Measurements from ENCODE around the gene ALKBH6.
"Not testable (repeated sequence)": the region's sequence is repeated elsewhere in the genome, so short reads cannot be mapped to it uniquely, and the experiment has no call there.

The ALKBH6 gene

DNA sequence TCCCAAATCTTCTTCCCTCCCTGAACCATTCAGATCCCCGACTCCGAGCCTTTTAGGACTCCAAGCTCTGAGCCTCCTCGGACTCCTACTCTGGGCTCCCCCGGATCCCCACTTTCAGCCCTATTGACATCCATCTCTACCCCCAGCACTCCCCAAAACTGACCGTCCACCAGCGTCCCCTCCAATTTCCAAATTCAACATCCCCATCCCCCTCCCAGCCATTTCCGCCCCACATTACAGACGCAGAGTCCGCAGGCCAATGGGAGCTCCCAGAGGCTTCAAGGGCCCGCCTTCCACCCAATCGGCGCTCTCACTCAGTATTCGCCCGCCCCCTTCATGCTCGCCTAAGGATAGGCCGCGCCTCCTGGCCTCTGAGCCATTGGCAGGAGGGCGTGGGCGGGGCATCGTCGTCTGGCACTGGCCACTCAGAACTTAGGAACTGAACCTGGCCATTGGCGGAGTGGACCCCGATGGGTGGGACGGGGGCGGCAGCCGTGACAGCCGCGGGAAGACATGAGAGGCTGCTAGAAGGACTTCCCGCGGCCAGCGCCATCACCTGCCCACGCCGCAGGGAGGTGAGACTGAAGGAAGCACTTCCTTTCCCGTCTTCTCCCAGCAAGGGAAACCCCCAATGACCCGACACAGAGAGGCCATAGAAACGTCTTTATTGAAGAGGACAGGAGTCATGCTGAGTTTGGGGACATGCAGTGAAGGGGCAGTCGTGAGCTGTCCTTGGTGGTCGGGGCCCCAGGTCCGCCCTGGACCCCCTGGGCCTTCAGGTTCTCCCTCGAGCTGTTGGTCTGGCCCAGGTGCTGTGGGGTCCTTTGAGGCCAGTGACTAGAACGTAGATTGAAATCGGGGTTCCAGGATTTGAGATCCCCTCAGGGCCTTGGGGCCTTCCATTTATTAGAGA, at the start of gene ALKBH6:
ALKBH6 (minus strand) TSS at position 202 of the 913 bp plus-strand sequence. CDS start 816 bp downstream, outside the sequence.
- peak; percentile 99 for DNase-seq

DNA sequence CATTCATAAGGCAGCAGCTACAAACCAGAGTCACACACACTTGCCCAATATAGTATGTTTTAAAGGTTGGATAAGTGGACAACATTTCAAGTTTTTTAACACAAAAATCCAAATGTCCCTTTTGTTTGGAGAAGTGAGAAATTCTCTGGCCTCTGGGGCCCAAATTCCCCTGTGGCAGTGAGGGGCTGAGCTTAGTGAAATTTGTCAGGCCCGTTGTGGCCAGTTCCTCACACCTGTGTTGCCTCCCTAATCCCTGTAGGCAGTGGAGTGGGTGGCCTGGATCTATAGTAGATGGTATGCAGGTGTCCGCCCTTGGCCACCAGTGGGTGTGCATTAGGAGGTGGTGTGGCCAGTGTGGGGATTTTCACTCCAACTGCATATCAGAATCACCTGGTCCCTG, 47.4 kb upstream of the ALKBH6 start:
- DNase-seq: no peak

GRCh38 chr19:36060430-36060829, 46.4 kb upstream of the ALKBH6 start:
- peak; percentile 36 for DNase-seq

DNA sequence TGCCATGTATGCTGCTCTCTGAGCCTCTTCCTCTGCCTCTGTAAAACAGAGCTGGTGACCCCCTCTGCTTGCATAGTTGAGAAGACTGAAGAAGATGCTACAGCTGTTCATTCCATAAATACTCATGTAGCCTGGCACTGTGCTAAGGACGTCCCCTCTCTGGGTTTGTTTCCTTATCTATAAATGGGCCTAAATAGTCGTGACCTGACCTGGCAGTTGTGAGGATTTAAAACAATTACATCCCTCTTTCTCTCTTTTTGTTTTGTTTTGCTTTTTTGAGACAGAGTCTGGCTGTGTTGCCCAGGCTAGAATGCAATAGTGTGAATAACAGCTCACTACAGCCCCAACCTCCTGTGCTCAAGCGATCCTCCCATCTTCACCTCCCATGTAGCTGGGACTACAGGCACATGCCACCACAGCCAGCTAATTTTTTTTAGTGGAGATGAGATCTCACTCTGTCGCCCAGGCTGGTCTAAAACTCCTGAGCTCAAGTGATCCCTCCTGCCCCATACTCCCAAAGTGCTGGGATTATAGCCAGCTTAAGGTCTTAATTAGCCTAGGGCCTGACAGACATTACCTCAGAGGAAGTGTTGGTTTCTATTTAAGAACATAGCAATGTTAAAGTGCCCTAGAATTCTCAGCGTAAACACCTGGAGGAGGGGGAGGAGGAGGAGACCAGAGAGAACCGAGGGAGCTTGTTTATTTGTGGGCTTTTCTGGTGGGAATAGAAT, 45.3 kb upstream of the ALKBH6 start:
- no peak for DNase-seq

- no peak for DNase-seq
These were observed 44.6 kb upstream of the ALKBH6 start for GRCh38 chr19:36058481-36059179.

DNA sequence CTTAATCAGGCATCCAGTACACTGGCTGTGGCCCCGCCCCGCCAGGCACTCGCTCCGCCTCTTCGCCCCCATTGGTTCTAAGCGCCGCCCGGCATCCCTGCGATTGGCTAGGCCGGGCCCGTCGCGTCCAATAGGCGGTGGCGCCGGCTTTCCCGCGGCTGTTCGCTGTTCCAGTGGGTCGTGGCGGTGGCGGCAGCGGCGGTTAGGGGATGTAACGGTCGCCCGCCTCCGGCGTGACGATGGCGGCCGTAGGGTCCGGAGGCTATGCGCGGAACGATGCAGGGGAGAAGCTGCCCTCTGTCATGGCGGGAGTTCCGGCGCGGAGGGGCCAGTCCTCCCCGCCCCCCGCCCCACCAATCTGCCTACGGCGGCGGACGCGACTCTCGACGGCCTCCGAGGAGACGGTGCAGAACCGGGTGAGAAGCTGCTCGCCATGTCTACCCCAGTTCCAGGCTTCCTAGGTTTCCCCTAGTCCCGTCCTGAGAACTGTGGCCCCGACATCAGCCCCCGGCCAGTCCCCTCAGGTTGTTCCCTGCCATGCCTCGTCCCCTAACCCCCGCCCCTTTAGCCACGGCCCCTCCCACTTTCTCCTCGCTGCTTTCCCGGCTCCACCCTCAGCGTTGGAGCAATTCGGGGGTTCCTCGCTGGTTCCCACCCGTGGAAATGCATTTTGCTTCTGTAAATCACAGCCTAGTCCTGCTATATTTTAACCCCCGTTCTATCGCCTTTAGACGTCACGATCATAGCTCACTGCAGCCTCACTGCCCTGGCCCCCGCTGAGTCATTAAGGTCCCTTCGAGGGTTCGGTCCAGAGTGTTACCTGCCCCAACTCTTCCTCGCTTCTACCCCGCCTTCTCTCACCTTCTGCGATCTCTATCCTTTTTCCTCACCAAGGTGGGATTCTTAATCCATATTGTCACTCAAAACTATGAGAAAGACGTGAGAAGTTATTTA, 41.0 kb upstream of the ALKBH6 start, which contains the start of gene WDR62:
WDR62 (plus strand) TSS at position 165 of the 954 bp plus-strand sequence; CDS start at position 240, 75 bp downstream.
- peak; percentile 94 for DNase-seq

DNA sequence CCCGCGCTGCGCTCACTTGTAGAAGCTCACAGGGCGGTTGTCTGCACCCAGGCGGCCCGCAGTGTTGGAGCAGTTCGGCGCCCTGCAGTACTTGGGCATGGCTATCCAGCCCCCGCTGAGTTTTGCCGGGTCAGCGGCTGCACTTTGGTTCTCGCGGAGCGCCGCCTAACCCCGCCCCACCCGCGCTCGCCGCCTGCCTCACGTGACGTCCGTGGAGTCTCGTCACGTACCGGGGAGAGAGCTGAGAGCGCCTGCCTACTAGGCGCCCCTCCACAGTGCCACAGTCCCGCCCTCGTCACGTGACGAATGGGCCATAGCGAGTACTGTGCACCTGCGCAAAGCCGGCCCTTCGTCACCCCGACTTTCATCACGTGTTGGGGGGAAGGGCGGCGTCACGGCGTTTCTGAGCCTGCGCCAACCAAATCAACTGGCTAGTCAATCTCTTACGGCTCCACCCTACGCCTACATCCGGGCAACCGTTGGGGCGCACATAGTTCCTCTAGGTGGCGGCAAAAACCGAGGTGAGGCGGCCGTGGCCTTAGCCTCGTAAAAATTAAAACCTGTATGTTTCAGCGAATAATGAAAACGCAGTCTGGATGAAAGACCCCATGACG, 40.2 kb upstream of the ALKBH6 start, which contains the start of gene THAP8:
THAP8 (minus strand) TSS at position 167 of the 614 bp plus-strand sequence; CDS start at position 99, 68 bp downstream.
- DNase-seq: peak; percentile 99

DNA sequence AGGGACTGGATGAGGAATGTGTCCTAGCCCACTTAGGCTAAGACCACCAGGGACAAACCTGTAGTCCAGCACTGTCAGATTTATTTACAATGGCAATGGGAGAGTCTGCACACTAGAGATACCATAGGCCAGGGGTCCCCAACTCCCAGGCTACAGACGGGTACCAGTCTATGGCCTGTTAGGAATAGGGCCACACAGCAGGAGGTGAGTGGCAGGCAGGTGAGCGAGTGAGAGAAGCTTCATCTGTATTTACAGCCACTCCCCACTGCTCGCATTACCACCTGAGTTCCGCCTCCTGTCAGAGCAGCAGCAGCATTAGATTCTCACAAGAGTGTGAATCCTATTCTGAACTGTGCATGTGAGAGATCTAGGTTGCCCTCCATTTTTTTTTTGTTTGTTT, 37.6 kb upstream of the ALKBH6 start:
- no peak for DNase-seq

- no peak for DNase-seq
These were observed 37.2 kb upstream of the ALKBH6 start for GRCh38 chr19:36051236-36051635.

DNA sequence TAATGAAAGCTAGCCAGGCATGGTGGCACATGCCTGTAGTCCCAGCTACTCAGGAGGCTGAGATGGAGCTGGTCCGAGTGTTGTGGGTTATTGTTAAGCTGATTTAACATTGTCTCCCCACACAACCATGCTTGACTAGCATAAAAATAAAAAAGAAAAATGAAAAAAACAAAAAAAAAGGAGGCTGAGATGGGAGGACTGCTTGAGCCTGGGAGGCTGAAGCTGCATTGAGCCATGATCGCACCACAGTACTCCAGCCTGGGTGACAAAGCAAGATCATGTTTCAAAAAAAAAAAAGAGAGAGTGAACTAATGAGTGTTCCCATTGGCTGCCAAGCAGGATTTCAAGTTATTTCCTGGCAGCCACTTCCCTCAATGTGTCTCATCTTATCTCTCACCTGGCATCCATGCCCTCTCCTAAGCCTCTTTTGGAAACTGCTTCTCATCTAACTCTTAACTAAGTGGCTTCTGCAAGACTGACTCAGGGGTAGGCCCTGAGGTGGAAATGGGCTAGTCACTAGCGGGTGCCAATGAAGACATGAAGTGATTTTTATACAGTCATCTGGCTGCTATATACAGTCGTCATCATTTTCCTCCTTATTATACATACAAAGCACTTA, 35.2 kb upstream of the ALKBH6 start:
- DNase-seq: peak; percentile 28

- no peak for DNase-seq
These were observed 33.8 kb upstream of the ALKBH6 start for GRCh38 chr19:36047835-36048234.

- no peak for DNase-seq
These were observed 32.5 kb upstream of the ALKBH6 start for GRCh38 chr19:36046443-36047050.

DNA sequence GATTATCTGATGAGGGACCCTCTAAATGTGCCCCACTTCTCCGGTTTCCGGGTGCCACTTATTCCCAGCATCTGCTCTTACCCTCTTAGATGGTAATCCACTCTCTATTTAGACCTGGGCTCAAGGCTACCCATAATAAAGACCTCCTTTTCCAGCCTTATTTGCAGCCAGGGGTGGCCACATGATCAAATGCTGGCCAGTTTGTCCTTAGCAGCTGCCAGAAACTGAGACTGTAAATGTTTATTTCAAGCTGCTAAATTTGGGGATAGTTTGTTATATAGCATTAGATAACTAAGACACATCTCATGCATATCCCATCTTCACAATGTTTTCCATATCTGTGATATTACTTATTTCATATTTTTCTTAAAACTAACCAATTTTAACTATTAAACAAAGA, 29.9 kb upstream of the ALKBH6 start:
- DNase-seq: no peak

DNA sequence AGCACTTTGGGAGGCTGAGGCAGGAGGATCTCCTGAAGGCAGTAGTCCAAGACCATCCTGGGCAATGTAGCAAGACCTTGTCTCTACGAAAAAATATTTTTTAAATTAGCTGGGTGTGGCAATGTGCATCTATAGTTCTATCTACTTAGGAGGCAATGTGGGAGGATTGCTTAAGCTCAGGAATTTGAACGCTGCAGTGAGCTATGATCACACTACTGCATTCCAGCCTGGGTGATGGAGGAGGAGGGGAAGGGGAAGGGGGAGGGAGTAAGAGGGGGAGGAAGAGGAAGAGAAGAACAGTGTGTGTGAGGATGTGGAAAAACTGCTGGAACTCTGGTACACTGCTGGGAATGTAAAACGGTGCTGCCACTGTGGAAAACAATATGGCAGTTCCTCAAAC, 27.8 kb upstream of the ALKBH6 start:
- no peak for DNase-seq

DNA sequence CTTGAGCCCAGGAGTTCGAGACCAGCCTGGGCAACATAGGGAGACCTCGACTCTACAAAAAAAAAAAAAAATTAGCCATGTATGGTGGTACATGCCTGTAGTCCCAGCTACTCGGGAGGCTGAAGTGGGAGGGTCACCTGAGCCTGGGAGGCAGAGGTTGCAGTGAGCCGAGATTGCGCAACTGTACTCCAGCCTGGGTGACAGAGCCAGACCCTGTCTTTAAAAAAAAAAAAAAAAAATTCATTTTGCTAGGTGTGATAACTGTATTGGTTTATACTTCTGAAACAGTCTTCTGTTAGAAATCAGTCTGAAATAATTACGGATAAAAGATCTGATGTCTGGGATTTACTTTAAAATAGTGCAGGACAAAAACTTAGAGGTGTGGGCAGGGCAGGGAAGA, 27.1 kb upstream of the ALKBH6 start:
- not testable (repeated sequence) for DNase-seq

DNA sequence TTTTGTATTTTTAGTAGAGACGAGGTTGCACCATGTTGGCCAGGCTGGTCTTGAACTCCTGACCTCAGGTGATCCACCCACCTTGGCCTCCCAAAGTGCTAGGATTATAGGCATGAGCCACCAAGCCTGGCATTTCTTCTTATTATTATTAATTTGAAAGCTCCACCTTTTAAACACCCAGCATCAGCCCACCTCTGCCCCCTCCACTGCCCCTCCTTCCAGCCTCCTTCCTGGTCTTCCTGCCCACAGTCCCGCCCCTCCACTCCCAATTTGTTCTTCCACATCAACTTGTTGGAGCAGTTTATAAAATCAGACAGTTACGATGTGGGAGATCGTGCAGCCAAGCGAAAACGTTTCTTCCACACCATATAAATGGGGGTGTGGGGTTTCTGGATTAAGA, 26.5 kb upstream of the ALKBH6 start:
- no peak for DNase-seq

- no peak for DNase-seq
These were observed 18.5 kb upstream of the ALKBH6 start, which contains the start of gene CLIP3 for GRCh38 chr19:36032251-36033104. CLIP3 (minus strand) TSS chr19:36032873; CDS start chr19:36032357, 516 bp downstream.

DNA sequence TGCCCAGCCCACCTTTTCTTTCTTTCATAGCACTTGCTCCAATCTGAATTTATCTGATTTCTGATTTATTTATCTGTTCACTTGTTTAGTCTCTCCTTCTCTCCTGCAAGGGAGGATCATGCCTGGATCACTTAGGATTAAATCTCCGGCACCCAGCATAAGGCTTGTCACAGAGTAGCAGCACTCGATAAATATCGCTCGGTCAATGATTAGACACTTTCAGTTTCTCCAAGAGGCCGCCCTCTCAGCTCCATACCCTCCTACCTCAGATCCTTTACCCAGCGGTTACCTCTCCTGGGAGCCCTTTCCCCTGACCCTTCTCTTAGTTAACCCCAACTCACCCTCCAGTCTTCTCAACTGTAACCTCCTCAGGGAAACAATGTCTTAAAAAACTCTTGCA, 17.3 kb upstream of the ALKBH6 start:
- no peak for DNase-seq

Data from hematopoietic multipotent progenitor cell treated with erythropoietin and hydrocortisone succinate and interleukin-3 and kit ligand, for 8 days (in vitro differentiated cells).